Thyroid gland (tissue), 4 donors: Measurements from ENCODE around the gene XRCC5.

Experiments used
- POLR2A ChIP-seq, 2 donors: fragments of 450-650 bp; IDR thresholded peaks; one replicate each; pipeline ENCODE4 v1.6.1; 2017; ENCODE audit warnings: antibody characterized with exemption in 2 of 2, mild to moderate bottlenecking in 2 of 2, moderate library complexity in 1 of 2
- TF ChIP-seq, protein P1 (sequence below), 6 experiments: fragments of 200-600 bp in 3 of 6; fragments of 450-650 bp in 3 of 6; sonication (generic) in 3 of 6; IDR thresholded peaks; one replicate each; pipeline ENCODE4 v1.5.1; 2016 to 2019; ENCODE audit warnings: antibody characterized with exemption in 6 of 6, mild to moderate bottlenecking in 2 of 6, inconsistent platforms in 1 of 6, moderate library complexity in 1 of 6

DNA sequence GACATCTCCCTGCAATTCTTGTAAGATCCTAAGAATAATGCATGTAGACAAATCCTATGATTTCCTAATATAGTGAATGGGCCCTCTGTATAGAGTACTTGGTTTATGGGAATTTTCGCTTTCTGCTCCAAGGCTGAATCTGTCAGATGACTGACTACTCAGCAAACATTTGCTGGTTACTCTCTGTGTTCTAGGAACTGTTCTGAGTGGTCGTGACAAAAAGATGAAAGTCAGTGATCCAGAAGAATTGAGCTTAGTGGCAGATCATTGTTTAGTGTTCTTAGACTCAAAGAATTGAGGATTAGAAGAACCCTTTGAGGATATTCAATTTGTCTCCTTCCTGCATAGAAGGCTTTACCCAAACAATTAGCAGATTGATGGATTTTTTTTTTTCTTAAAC is 10.0 kb downstream of the XRCC5 start:
- no peak for TF ChIP-seq POLR2A (IDR thresholded peaks at IDR 0.05)
- TF ChIP-seq, protein P1, sequence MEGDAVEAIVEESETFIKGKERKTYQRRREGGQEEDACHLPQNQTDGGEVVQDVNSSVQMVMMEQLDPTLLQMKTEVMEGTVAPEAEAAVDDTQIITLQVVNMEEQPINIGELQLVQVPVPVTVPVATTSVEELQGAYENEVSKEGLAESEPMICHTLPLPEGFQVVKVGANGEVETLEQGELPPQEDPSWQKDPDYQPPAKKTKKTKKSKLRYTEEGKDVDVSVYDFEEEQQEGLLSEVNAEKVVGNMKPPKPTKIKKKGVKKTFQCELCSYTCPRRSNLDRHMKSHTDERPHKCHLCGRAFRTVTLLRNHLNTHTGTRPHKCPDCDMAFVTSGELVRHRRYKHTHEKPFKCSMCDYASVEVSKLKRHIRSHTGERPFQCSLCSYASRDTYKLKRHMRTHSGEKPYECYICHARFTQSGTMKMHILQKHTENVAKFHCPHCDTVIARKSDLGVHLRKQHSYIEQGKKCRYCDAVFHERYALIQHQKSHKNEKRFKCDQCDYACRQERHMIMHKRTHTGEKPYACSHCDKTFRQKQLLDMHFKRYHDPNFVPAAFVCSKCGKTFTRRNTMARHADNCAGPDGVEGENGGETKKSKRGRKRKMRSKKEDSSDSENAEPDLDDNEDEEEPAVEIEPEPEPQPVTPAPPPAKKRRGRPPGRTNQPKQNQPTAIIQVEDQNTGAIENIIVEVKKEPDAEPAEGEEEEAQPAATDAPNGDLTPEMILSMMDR (IDR thresholded peaks at IDR 0.05) = no peak
